Measurements from ENCODE around the gene CBFB.
A peak's percentile ranks its signal among the peaks of the same experiment; 100 is the strongest.

DNA sequence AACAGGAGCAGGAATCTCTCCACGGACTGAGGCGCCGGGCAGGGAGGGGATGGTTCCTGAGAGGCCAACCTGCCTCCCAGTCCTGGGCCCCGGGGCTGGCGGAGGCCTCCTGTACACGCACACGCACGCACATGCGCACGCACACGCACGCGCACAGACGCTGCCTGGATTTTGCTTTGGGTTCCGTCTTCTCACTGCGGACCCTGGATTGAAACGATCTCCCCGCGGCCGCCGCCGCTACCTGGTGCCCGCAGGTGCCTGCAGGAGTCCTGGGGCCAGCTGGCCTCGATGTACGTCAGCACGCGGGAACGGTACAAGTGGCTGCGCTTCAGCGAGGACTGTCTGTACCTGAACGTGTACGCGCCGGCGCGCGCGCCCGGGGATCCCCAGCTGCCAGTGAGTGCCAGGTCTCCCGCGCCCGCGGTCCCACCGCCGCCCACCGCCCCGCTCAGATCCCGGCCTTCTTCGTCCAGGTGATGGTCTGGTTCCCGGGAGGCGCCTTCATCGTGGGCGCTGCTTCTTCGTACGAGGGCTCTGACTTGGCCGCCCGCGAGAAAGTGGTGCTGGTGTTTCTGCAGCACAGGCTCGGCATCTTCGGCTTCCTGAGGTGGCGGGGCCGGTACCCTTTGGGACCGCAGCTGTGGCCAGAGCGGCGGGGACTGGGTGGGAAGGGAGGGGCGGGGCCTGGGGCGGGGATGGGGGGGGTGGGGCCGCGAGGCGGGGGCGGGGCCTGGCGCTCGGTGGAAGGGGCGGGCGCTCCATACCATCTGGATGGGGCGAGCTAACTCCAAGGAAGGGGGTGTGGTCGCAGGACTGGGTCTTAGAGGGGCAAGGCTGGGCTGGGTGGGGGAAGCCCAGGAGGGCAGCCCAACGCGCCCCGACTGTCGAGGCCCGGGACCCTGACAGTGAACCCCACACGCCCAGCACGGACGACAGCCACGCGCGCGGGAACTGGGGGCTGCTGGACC lies 28.3 kb upstream of the CBFB start:
- TF ChIP-seq, protein P1, sequence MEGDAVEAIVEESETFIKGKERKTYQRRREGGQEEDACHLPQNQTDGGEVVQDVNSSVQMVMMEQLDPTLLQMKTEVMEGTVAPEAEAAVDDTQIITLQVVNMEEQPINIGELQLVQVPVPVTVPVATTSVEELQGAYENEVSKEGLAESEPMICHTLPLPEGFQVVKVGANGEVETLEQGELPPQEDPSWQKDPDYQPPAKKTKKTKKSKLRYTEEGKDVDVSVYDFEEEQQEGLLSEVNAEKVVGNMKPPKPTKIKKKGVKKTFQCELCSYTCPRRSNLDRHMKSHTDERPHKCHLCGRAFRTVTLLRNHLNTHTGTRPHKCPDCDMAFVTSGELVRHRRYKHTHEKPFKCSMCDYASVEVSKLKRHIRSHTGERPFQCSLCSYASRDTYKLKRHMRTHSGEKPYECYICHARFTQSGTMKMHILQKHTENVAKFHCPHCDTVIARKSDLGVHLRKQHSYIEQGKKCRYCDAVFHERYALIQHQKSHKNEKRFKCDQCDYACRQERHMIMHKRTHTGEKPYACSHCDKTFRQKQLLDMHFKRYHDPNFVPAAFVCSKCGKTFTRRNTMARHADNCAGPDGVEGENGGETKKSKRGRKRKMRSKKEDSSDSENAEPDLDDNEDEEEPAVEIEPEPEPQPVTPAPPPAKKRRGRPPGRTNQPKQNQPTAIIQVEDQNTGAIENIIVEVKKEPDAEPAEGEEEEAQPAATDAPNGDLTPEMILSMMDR (IDR thresholded peaks at IDR 0.05) = no peak
- peak in 1 of 3 donors; percentile 19 for TF ChIP-seq POLR2AphosphoS5 (IDR thresholded peaks at IDR 0.05)

All from breast epithelium (tissue), 3 donors.